ENCODE results near the gene SETD3.

DNA sequence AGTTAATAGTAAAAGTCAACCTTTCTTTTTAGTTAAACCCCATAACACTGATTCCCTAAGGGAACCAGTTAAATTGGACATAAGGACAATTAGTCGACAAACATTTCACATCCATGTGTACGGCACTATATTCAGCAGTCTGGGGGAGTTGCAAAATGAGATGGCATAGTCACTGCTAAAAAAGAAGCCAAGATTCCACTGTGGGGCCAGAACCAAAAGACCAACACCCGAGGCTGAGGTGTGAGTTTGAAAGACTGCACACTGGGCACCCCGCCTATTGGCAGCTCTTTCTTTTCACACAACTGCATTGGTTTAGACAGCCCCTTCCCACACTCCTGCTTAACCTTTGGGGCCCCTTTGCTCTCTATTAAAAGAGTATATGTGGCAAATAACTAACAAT is 16.7 kb downstream of the SETD3 start:
- TF ChIP-seq, protein P1, sequence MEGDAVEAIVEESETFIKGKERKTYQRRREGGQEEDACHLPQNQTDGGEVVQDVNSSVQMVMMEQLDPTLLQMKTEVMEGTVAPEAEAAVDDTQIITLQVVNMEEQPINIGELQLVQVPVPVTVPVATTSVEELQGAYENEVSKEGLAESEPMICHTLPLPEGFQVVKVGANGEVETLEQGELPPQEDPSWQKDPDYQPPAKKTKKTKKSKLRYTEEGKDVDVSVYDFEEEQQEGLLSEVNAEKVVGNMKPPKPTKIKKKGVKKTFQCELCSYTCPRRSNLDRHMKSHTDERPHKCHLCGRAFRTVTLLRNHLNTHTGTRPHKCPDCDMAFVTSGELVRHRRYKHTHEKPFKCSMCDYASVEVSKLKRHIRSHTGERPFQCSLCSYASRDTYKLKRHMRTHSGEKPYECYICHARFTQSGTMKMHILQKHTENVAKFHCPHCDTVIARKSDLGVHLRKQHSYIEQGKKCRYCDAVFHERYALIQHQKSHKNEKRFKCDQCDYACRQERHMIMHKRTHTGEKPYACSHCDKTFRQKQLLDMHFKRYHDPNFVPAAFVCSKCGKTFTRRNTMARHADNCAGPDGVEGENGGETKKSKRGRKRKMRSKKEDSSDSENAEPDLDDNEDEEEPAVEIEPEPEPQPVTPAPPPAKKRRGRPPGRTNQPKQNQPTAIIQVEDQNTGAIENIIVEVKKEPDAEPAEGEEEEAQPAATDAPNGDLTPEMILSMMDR (IDR thresholded peaks at IDR 0.05; ENCODE audit: insufficient read depth, low read length, poor library complexity, severe bottlenecking), result no peak
- no peak for TF ChIP-seq EZH2phosphoT487 (conservative IDR thresholded peaks at IDR 0.05; ENCODE audit: low read length)

All from SU-DHL-6 (cell line).